Ishikawa (cell line): ENCODE results near the gene BNIP1.

Source experiments
- EGR1 ChIP-seq: IDR thresholded peaks from 2 replicates; pipeline ENCODE4 v1.6.1; 2012
- FOXM1 ChIP-seq: IDR thresholded peaks from 2 replicates; pipeline ENCODE4 v1.6.1; 2012; ENCODE audit warnings: low read depth, borderline replicate concordance
- TAF1 ChIP-seq: IDR thresholded peaks from 2 replicates; pipeline ENCODE4 v1.6.1; 2012; ENCODE audit warnings: low read depth, mild to moderate bottlenecking
- TEAD4 ChIP-seq: IDR thresholded peaks from 2 replicates; pipeline ENCODE4 v1.6.1; 2012
- TF ChIP-seq, protein P1 (sequence below): IDR thresholded peaks from 2 replicates; pipeline ENCODE4 v1.6.1; 2012; ENCODE audit warnings: low read depth, mild to moderate bottlenecking

DNA sequence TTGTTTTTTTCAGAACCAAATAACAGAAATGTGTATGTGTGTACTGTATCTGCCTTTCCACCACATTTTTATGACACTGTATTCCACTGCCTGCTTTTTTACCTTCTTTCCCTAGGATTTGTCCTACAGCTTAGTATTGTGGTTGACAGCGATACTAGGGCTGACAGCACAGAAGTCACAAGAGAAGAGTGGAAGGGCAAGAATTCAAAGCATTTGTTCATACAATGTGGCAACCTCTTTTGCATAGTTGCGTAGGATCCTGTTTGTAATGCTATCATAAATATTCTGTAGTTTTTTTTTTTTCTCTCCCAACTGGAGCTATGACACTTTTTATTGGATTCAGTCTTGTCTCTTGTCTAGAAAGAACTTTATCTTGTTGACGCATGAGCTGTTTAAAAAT, 5.6 kb upstream of the BNIP1 start:
- no peak for TF ChIP-seq FOXM1
- no peak for TF ChIP-seq EGR1
- TF ChIP-seq TEAD4, result no peak
- no peak for TF ChIP-seq TAF1
- TF ChIP-seq, protein P1, sequence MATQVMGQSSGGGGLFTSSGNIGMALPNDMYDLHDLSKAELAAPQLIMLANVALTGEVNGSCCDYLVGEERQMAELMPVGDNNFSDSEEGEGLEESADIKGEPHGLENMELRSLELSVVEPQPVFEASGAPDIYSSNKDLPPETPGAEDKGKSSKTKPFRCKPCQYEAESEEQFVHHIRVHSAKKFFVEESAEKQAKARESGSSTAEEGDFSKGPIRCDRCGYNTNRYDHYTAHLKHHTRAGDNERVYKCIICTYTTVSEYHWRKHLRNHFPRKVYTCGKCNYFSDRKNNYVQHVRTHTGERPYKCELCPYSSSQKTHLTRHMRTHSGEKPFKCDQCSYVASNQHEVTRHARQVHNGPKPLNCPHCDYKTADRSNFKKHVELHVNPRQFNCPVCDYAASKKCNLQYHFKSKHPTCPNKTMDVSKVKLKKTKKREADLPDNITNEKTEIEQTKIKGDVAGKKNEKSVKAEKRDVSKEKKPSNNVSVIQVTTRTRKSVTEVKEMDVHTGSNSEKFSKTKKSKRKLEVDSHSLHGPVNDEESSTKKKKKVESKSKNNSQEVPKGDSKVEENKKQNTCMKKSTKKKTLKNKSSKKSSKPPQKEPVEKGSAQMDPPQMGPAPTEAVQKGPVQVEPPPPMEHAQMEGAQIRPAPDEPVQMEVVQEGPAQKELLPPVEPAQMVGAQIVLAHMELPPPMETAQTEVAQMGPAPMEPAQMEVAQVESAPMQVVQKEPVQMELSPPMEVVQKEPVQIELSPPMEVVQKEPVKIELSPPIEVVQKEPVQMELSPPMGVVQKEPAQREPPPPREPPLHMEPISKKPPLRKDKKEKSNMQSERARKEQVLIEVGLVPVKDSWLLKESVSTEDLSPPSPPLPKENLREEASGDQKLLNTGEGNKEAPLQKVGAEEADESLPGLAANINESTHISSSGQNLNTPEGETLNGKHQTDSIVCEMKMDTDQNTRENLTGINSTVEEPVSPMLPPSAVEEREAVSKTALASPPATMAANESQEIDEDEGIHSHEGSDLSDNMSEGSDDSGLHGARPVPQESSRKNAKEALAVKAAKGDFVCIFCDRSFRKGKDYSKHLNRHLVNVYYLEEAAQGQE, result no peak
